H4 (cell line): ENCODE data around the gene ARHGAP33. TPM values are rescaled to one million over a fixed set of nuclear protein-coding genes. Genes with fewer than 3 reads are reported as not detected.
"Not testable (repeated sequence)": the region's sequence is repeated elsewhere in the genome, so short reads cannot be mapped to it uniquely, and the experiment has no call there.

ENCODE experiments used
- DNase-seq: peaks from one replicate; pipeline ENCODE4 v3.0.0-alpha.2; 2015; ENCODE audit warnings: low spot score
- total RNA-seq: library from RNA; depleted of rRNA; stranded (reverse); fragments of >200 nt; shearing (Covaris generic); gene quantifications from 2 replicates; pipeline ENCODE4 v1.2.3, GENCODE V29; 2014

ARHGAP33 gene
- total RNA-seq, 1 experiment from 2014 or later: 1.5 TPM

DNA sequence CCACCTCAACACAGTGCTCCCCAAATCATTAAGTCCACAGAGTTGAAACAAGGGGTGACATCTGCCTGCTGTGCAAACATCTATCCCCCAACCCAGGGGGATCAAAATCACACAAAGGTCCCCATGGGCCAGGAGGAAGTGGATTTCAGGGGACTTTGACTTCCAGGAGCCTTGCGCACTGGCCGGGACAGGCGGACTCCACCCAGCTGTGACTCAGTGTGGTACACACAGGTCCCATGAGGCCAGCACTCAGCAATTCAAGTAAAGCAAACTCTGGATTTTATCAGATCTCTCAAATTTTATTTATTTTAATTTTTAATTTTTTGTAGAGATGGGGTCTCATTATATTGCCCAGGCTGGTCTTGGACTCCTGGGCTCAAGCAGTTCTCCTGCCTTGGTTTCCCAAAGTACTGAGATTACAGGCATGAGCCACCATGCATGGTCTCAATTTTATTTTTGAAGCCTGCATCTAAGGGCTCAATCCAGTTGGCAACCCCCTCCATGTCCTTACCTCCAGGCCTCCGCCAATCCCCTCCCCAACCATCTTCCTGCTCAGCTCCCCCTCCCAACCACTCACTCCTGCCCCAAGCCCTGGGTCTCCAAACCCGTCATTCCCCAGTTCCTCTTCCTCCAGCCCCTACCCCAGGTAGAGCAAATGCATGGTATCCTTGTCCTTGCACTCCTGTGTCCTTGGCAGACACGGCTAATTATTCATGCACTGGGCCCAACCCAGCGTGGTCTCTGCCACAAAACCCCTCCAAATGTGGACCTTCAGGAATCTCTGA is 18.2 kb downstream of the ARHGAP33 start:
- no peak for DNase-seq

DNA sequence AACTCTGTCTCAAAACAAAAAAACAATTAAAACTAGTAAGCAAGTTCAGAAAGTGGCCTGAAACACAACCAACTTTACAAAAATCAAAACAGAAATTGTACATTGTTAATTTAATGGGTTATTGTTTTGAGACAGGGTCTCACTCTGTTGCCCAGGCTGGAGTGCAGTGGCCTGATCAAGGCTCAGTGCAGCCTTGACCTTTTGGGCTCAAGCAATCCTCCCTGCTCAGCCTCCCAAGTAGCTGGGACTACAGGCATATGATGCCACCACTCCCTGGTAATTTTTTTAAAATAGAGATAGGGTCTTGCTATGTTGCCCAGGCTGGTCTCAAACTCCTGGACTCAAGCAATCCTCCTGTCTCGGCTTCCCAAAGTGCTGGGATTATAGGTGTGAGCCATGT is 20.2 kb downstream of the ARHGAP33 start:
- not testable (repeated sequence) for DNase-seq

DNA sequence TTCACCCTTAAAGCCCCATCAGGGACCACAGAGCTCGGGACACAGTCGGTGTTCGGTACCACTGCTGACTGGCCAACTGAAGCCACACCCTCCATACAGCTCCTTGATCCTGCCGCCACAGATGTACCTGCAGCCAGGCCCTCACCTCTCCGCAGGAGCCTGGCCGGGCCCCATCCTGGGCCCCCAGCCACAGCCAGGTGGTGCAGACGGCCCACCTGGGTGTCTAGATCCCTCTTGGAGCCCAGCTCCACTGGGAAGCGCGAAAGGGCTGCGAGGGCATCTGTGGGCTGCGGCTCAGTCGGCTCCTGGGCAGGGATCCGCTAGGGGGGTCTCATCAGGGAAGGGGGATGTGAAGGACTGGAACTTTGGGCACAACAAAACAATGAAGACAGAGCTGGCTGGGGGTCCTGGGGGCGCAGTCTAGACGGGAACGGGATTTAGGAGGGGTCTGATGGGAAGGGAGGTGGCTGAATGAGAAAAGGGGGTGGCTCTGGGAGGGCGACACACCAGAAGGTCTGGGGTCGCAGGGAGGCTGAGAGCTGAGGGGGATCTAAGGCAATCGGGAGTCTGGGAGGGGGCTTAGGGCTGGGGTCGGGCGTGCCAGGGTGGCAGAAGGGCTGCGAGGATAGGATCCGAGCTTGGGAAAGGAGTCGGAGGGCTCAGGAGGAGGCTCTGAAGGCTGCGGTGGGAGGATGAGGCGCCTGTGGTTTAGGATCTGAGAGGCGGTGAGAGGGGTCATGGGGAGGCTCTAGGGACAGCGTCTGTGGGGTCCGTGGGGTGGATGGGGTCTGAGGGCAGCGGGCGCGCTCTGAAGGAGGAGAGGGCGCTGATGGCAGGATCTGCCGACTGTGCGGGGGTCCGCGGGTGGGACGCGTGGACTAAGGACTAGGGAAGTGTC is 21.5 kb downstream of the ARHGAP33 start:
- no peak for DNase-seq

DNA sequence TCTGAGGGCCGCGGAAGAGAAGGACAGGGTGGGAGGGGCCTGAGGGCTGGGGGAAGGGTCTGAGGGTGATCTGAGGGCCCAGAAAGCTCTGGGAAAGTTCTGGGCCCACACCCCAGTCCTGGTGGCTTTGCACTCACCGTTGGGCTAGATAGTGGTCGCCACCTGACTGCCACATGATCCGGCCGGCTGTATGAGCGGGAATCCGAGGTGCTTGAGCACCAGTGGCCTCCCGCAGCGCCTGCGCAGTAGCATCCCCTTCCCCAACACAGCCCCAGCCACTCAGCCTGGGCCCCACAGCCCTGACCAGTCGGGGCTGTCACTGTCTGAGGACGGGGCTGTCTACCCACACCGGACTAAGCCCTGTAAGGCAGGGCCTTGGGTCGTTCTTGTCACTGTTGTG is 22.3 kb downstream of the ARHGAP33 start:
- DNase-seq: no peak

DNA sequence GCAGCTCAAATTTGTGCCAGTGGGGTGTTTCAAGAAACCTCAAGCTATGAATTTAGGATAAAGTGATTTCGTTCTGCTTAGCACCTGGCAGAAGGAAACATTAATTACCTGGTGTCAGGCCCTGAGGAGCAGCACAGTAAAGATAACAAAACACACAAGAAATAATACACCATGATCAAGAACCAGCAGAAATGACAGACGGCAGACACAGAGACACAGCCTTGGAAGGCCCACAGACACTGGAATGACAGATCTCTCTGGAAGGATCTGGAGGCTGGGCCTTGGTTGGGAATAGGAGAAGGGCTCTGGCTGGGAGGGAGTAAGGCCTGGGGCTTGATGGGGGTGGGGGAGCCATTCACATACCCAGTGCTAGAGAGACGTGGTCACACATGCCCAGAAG is 26.5 kb downstream of the ARHGAP33 start:
- DNase-seq: no peak

DNA sequence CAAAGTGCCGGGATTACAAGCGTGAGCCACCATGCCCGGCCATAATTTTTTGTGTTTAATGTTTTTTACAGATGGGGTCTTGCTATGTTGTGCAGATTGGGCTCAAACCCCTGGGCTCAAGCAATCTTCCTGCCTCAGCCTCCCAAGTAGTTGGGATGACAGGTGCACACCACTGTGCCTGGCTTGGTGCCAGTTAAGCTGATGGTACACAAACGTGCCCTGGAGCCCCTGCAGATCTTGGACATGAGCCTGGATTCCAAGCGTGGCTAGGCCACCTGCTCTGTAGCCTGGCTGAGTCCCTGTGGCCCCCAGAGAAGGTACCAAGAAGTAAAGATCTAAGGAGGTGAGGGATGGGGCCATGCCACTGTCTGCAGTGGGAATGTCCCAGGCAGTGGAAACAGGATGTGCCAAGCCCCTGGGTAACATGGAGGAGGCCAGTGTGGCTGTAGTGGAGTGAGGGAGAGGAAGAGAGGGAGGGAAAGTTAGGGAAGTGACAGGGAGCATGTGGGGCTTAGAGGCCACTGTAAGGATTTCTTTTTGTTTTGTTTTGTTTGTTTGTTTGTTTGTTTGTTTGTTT is 30.2 kb downstream of the ARHGAP33 start:
- DNase-seq: no peak

DNA sequence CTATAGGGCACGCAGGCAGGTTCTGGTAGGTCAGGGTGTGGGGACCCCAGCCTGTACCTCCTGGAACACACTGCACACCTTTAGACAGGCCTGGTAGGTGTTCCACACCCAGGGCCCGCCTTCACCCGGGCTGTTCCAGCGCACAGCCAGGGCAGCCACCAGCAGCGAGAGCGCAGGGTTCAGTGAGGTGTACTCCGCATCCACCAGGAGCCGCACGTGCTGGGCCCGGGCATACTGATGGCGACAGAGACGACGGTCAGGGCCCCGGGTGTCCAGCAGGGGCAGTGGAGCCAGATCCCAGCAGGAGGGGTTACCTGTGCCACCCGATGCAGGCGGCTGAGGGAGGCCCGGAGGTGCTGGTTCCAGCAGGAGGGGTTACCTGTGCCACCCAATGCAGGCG is 31.2 kb downstream of the ARHGAP33 start:
- DNase-seq: no peak

DNA sequence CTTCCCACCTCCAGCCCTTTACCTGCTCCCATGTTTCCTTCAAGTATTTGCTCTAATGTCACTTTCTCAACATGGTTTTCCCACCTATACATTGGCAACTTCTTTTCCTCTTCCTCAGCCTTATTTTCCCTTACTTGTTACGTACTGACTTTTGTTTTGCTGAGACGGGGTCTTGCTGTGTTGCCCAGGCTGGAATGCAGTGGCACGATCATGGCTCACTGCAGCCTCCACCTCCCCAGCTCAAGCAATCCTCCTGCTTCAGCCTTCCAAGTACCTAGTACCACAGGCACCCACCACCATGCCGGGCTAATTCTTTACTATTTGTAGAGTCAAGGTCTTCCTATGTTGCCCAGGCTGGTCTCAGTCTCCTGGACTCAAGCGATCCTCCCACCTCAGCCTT is 32.3 kb downstream of the ARHGAP33 start:
- DNase-seq: no peak

DNA sequence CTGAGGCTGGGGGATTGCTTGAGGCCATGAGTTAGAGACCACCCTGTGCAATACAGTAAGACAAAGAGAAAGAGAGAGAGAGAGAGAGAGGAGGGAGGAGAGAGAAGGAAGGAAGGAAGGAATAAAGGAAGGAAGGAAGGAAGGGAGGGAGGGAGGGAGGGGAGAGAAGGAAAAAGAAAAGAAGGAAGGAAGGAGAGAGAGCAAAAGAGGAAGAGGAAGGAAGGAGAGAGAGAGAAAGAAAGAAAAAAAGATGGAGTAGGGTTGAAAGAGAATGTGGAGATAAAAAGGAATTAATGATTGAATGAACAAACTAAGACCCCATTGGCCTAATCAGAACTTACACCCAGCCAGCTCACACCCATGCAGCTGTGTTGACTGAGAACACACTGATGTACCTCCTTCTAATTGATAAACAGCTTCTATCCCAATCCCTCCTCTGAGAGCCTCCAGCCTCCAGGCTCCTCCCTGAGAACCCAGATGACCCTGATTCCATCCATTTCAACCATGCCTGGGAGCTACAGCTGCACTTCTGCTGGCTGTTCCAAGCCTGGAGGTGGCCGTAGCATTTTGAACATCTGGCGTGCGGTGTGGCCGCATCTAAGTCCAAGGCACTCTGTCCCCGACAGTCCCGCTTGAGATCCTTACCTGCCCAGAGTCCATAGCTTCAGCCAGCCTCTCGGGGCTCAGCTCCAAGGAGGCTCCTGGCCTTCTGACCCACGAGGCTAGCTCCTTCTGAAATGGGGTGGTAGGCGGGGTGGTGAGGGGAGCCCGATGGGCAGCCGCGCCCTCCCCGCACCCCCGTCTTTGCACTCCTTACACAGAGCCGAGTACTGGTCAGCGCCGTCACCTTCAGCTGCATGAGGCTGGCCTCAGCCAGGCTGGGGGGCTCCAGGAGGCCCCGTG is 36.2 kb downstream of the ARHGAP33 start:
- no peak for DNase-seq

DNA sequence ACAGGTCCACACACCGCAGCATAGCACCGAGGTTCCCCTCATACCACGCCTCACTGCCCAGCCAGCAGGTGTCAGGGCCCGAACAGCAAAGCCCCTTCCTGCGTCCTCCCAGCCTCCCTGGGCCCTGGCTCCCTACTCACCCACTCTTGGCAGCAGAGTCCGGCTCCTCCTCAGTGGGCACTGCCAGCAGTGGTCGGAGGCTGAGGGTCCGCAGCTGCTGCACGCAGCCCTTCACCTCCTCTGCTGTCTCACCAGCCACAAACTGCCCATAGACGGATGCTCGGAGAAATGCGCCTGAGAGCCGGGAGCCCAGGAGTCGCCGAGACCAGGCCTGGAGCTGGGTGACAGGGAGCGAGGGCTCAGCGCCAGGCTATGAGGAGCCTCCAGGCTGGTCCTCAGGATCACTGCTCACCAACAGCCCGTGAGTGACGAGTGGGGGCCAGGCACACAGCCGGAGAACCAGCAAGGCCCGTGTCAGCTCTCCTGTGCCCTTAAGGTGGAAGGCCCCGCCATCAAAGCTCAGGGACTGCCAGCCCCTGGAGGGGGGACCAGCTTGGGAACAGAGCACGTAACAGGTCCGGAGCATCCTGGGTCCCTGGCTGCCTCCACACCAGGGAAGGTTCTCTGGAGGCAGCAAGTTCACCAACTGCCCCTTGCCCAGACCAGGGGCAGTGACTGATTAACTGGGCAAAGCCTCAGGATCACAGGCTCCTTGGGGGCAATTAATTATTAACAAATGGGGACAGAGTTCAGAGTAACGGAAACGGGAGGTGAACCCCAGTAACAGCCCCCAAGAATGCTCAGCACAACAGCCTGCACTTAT is 37.1 kb downstream of the ARHGAP33 start, which contains the start of gene PRODH2:
PRODH2 (minus strand) TSS at position 626 of the 823 bp plus-strand sequence; CDS start at position 586, 40 bp downstream.
- no peak for DNase-seq

DNA sequence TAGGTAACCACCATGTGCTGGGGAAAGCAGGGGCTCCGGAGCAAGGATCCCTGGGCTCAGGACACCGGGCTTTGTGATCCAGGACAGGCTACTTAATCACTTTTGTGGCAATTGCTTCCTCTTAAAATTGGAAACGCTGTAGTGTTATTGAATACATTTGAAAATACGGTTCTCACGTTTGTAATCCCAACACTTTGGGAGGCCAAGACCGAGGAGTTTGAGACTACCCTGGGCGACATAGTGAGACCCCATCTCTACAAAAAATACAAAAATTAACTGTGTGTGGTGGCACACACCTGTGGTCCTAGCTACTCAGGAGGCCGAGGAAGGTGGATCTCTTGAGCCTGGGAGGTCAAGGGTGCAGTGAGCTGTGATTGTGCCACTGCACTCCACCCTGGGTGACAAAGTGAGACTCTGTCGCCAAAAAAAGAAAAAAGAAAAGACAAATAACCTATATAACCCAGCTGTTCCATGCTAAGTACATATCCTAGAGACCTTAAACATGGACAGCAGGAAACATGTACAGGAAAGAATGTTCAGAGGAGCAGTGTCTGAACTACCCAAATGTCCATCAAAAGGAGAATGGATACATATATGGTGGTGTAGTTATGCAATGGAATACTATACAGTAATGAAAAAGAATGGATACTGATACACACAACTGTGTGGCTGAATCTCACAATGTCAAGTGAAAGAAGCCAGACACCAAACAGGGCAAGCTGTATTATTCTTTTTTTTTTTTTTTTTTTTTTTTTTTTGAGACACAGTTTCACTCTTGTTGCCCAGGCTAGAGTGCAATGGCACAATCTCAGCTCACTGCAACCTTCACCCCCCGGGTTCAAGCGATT is 37.9 kb downstream of the ARHGAP33 start:
- DNase-seq: no peak

DNA sequence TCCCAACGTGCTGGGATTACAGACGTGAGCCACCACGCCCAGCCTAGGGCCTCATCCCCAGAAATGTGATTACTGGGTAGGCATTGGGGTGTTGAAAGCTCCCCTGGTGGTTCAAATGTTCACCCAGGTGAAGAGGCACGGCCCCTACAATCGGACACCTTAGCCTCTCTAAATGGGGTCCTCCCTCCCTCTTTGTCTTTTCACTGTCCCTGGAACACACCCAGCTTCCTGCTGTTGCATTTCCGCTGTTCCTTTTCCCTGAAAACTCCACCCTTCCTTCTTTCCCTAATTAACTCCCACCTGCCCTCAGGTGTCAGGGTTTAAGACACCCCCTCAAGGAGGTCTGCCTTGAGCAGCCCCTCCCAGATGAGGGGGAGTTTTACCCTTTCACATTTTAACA is 40.9 kb downstream of the ARHGAP33 start:
- DNase-seq: no peak

DNA sequence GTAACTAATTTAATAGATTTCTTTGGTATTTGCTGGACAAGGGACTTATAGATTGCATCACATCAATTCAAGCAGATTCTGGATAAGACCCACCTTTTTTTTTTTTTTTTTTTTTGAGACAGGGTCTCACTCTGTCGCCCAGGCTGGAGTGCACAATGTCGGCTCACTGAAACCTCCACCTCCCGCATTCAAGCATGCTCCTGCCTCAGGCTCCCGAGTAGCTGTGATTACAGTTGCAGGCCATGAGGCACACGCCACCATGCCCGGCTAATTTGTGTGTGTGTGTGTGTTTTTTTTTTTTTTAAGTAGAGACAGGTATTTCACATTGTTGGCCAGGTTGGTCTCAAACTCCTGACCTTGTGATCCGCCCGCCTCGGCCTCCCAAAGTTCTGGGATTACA is 41.5 kb downstream of the ARHGAP33 start:
- no peak for DNase-seq

DNA sequence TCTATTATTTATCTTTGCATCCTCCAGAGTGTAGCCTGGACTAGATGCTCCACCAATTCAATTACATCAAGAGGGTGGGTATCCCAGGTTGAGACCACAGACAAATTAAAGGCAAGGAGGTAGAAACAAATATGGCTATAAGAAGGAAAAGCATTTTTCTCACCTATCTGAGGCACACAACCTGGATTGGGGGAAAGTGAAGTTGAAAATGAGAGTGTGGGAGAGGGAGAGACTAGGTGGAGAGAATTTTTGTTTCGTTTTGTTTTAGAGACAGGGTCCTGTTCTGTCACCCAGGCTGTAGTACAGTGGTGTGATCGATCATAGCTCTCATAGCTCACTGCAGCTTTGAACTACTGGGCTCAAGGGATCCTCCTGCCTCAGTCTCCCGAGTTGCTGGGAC is 43.1 kb downstream of the ARHGAP33 start:
- DNase-seq: no peak

DNA sequence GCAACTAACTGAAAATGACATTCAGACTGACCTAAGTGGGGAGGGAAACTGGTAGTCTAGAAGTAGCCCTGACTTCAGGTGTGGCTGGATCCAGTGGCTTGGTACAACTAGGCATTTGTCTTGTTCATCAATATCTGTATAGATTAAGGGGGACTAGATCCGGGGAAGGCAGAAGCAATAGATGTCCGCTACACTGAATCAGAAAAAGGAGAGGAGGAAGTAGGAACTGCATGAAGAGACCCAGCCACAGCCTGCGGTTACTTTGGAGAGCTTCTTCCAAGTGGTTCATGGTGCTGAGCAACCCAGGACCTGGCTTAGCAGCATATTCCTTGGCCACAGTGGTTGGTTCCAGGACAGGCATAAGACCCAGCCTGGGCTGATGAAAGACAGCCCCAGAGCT is 47.2 kb downstream of the ARHGAP33 start:
- DNase-seq: no peak

DNA sequence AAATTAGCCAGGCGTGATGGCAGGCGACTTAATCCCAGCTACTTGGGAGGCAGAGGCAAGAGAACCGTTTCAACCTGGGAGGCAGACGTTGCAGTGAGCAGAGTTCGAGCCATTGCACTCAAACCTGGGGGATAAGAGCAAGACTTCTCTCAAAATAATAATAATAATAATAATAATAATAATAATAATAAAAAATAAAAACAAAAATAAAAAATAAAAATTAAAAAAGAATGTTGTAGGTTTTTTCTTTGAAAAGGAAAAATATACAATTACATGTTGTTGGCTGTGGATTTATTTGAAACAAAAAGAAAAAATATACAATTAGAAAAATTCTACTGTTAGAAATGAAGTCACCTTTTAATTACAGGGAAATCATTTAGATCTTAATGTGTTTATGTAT is 48.8 kb downstream of the ARHGAP33 start:
- no peak for DNase-seq

DNA sequence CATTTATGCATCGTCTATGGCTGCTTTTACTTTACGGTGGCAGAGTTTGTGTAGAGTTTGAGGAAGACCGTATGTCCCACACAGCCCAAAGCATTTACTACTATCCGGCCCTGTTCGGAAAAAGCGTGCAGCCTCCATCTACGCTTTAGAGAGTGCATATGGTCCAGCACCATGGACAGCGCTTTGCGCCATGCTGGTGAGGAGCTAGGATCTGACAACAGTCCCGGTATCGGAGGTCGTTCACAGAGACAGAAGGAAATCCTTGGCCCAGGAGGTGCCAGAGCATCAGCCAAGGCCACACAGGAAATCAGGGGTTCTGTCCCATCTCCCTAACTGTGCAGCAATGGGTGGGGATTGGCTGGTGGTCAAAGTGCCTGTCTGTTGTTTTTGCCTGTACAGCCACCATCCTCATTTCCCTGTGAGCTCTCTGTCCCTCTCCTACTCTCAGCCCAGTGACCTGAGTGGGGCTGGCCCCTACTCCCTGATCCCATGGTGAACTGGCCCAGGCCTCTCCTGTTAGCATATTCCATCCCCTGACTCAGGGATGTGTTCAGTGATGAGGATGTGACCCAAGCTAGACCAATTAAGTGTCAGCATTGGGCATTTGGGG is 53.4 kb downstream of the ARHGAP33 start:
- peak; percentile 61 for DNase-seq

DNA sequence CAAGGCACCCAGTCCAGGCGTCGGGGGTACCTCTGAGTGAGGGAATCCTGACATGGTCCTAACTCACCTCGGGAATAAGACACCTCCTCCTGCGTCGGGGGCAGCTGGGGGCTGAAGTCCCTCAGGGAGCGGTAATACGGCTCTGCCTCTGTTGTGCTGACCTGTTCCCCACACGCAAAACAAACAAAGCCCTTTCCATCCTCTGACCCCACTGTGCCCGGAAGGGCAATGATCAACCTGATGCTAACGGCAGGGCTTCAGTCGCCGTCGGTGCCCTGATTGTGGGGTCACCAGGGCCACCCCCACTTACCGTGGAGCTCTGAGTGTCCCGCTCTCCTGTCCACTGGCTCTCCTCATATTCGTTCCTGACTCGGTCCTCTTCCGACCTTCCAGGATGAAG is 55.6 kb downstream of the ARHGAP33 start:
- no peak for DNase-seq

DNA sequence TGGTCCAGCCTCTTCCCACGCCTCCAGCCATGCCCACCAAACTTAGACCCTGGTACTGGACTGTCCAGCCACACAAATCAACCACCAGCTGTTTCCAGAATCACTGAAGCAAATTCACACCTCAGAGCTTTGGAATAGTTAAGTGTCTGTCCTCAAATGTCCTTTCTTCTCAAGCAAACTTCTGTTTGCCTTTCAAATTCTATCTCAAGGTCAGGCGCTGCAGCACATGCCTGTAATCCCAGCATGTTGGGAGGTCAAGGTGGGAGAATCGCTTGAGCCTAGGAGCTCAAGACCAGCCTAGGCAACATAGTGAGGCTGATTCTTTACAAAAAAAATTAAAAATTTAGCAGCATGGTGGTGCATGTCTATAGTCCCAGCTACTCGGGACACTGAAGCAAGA is 56.7 kb downstream of the ARHGAP33 start:
- no peak for DNase-seq
